IMR-90 (cell line): ENCODE data around the gene FCHSD2.

Experiments
- CTCF ChIP-seq: conservative IDR thresholded peaks from 2 replicates; pipeline ENCODE4 v1.5.1; 2012; ENCODE audit warnings: mild to moderate bottlenecking, low read depth, low read length, improper control_type of control experiment
- POLR2A ChIP-seq: IDR thresholded peaks from 2 replicates; pipeline ENCODE4 v1.6.1; 2012; ENCODE audit warnings: mild to moderate bottlenecking, low read depth, low read length
- RCOR1 ChIP-seq: IDR thresholded peaks from 2 replicates; pipeline ENCODE4 v1.6.1; 2012; ENCODE audit warnings: mild to moderate bottlenecking, low read length, improper control_type of control experiment; ENCODE audit not compliant: insufficient replicate concordance

GRCh38 chr11:72860010-72860409 lies 282.1 kb downstream of the FCHSD2 start:
- no peak for TF ChIP-seq CTCF
- no peak for TF ChIP-seq POLR2A
- no peak for TF ChIP-seq RCOR1
